Measurements from ENCODE around the gene TRAPPC11.
A peak's percentile ranks its signal among the peaks of the same experiment; 100 is the strongest.

TRAPPC11 gene

GRCh38 chr4:183639291-183639690 lies 19.8 kb upstream of the TRAPPC11 start:
- no peak overlapping the region for H3K4me2 ChIP-seq (ENCODE audit: low read depth, low read length, poor library complexity, severe bottlenecking)
- no peaks in the 10 kb centered on the region for H3K9me3 ChIP-seq (ENCODE audit: insufficient read depth, low read depth, low read length)
- TF ChIP-seq CTCF (conservative IDR thresholded peaks at IDR 0.05; ENCODE audit: low read length) (no peak), EZH2phosphoT487 (IDR thresholded peaks at IDR 0.05; ENCODE audit: borderline replicate concordance) (no peak)
- no peak overlapping the region for H3K9ac ChIP-seq (ENCODE audit: low read depth, low read length, poor library complexity, severe bottlenecking)
- H3K4me3 ChIP-seq (ENCODE audit: low read length, poor library complexity, severe bottlenecking) = no peak overlapping the region
- H3K27me3 ChIP-seq (ENCODE audit: insufficient read depth, low read length, poor library complexity, severe bottlenecking) = no peaks in the 10 kb centered on the region
- no peaks in the 10 kb centered on the region for H3K4me1 ChIP-seq (ENCODE audit: insufficient read depth, low read length, poor library complexity, severe bottlenecking)
- no peaks in the 10 kb centered on the region for H3K9me2 ChIP-seq (replicated peaks; ENCODE audit: low read depth, low read length)
- H3F3A ChIP-seq (ENCODE audit: low read depth) = no peaks in the 10 kb centered on the region
- H3K36me3 ChIP-seq (ENCODE audit: insufficient read depth, low read length) = peaks cover 6% of the 10 kb centered on the region; the same call in 1 of the 2 replicates
- H3K79me2 ChIP-seq (ENCODE audit: insufficient read depth, low read length) = no peaks in the 10 kb centered on the region
- H4K20me1 ChIP-seq (ENCODE audit: insufficient read depth, low read length, poor library complexity, severe bottlenecking) = no peaks in the 10 kb centered on the region
- no peak overlapping the region for H2AFZ ChIP-seq (ENCODE audit: low read length)

GRCh38 chr4:183645326-183645725 lies 13.8 kb upstream of the TRAPPC11 start:
- Histone ChIP-seq H3K9me2 (replicated peaks; ENCODE audit: low read depth, low read length) (no peaks in the 10 kb centered on the region), H3K79me2 (ENCODE audit: insufficient read depth, low read length) (no peaks in the 10 kb centered on the region), H3K4me2 (ENCODE audit: low read depth, low read length, poor library complexity, severe bottlenecking) (no peak overlapping the region), H3K4me1 (ENCODE audit: insufficient read depth, low read length, poor library complexity, severe bottlenecking) (no peaks in the 10 kb centered on the region), H3K27me3 (ENCODE audit: insufficient read depth, low read length, poor library complexity, severe bottlenecking) (no peaks in the 10 kb centered on the region), H3K9ac (ENCODE audit: low read depth, low read length, poor library complexity, severe bottlenecking) (no peak overlapping the region), H3K36me3 (ENCODE audit: insufficient read depth, low read length) (peaks cover 29% of the 10 kb centered on the region; the same call in 1 of the 2 replicates), H3K9me3 (ENCODE audit: insufficient read depth, low read depth, low read length) (no peaks in the 10 kb centered on the region), H2AFZ (ENCODE audit: low read length) (no peak overlapping the region), H3K4me3 (ENCODE audit: low read length, poor library complexity, severe bottlenecking) (no peak overlapping the region), H4K20me1 (ENCODE audit: insufficient read depth, low read length, poor library complexity, severe bottlenecking) (no peaks in the 10 kb centered on the region), H3F3A (ENCODE audit: low read depth) (no peaks in the 10 kb centered on the region)
- TF ChIP-seq CTCF (conservative IDR thresholded peaks at IDR 0.05; ENCODE audit: low read length) = no peak
- no peak for TF ChIP-seq EZH2phosphoT487 (IDR thresholded peaks at IDR 0.05; ENCODE audit: borderline replicate concordance)

DNA sequence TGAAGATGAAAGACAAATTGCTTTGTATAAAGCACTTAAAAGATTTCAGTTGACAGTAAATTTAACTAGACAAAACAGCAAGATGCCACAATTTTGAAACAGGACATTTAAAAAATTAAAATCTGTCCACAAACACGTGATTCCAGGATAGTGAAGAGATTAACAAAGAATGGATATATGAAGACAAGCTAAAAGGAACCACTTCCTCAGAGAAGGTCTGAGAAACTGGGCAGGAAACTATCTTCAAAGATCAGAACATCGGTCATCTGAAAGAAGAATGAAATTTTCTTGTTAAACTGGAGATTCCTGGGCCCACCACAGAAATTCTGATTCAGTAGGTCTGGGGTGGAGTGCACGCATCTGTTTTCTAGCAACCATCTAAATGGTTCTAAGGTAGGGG lies 1.5 kb upstream of the TRAPPC11 start:
- Histone ChIP-seq H3K79me2 (ENCODE audit: insufficient read depth, low read length) (peaks cover 62% of the 10 kb centered on the region), H3K9ac (ENCODE audit: low read depth, low read length, poor library complexity, severe bottlenecking) (peak overlapping the region; percentile 82), H2AFZ (ENCODE audit: low read length) (no peak overlapping the region), H3K4me2 (ENCODE audit: low read depth, low read length, poor library complexity, severe bottlenecking) (peak overlapping the region; percentile 72), H4K20me1 (ENCODE audit: insufficient read depth, low read length, poor library complexity, severe bottlenecking) (peaks cover 10% of the 10 kb centered on the region), H3K27me3 (ENCODE audit: insufficient read depth, low read length, poor library complexity, severe bottlenecking) (no peaks in the 10 kb centered on the region), H3F3A (ENCODE audit: low read depth) (no peaks in the 10 kb centered on the region), H3K9me2 (replicated peaks; ENCODE audit: low read depth, low read length) (no peaks in the 10 kb centered on the region), H3K4me1 (ENCODE audit: insufficient read depth, low read length, poor library complexity, severe bottlenecking) (peaks cover 36% of the 10 kb centered on the region), H3K9me3 (ENCODE audit: insufficient read depth, low read depth, low read length) (no peaks in the 10 kb centered on the region), H3K36me3 (ENCODE audit: insufficient read depth, low read length) (no peaks in the 10 kb centered on the region), H3K4me3 (ENCODE audit: low read length, poor library complexity, severe bottlenecking) (peak overlapping the region; percentile 96)
- no peak for TF ChIP-seq EZH2phosphoT487 (IDR thresholded peaks at IDR 0.05; ENCODE audit: borderline replicate concordance)
- TF ChIP-seq CTCF (conservative IDR thresholded peaks at IDR 0.05; ENCODE audit: low read length) = no peak

Data from Loucy (cell line).